ENCODE data around the gene PRDM15. TPM values are rescaled to one million over a fixed set of nuclear protein-coding genes. Genes with fewer than 3 reads are reported as not detected.

Gene PRDM15
- total and polyA plus RNA-seq, 2 experiments from 2014 or later = 2.3 to 4.2 TPM

- peak overlapping the region; percentile 100 for H3K4me3 ChIP-seq
- 0 to 1% methylated on average over 14 to 22 of the region's 65 CpGs for WGBS, 2 experiments (ENCODE audit: low coverage in 1 of 2, low lambda C conversion rate in 2 of 2, missing lambda C conversion rate in 2 of 2)
- no peaks in the 10 kb centered on the region for H3K9me2 ChIP-seq (ENCODE audit: insufficient read depth)
- H4K20me1 ChIP-seq (ENCODE audit: insufficient read depth) = no peaks in the 10 kb centered on the region
- peaks cover 20% of the 10 kb centered on the region for H3F3A ChIP-seq (ENCODE audit: insufficient read depth)
- H3K36me3 ChIP-seq (ENCODE audit: low read depth) = no peaks in the 10 kb centered on the region
- peak; percentile 94 for DNase-seq
- H3K4me2 ChIP-seq (ENCODE audit: unreplicated experiment) = no peak overlapping the region
- H2AFZ ChIP-seq = no peak overlapping the region
- TF ChIP-seq EZH2 (IDR thresholded peaks at IDR 0.05; ENCODE audit: insufficient read depth, poor library complexity, severe bottlenecking) (no peak), EZH2phosphoT487 (IDR thresholded peaks at IDR 0.05; ENCODE audit: insufficient read depth, low read depth) (no peak)
- H3K4me1 ChIP-seq (ENCODE audit: insufficient read depth) = peaks cover 14% of the 10 kb centered on the region
- H3K27ac ChIP-seq = peak overlapping the region; percentile 58; the same call in 1 of the 2 replicates
- H3K9ac ChIP-seq = peak overlapping the region; percentile 96
- no peaks in the 10 kb centered on the region for H3K9me3 ChIP-seq (ENCODE audit: low read depth)
- H3K27me3 ChIP-seq (replicated peaks; ENCODE audit: insufficient read depth) = no peaks in the 10 kb centered on the region
- in situ Hi-C loops (cut with MboI) = no loop called here
- peaks cover 36% of the 10 kb centered on the region for H3K79me2 ChIP-seq (ENCODE audit: insufficient read depth)
Measured at GRCh38 chr21:41878831-41879189, 334 bp downstream of the PRDM15 start.

GRCh38 chr21:41877901-41878830, 978 bp downstream of the PRDM15 start:
- Histone ChIP-seq H3K9me3 (ENCODE audit: low read depth) (no peaks in the 10 kb centered on the region), H3K36me3 (ENCODE audit: low read depth) (no peaks in the 10 kb centered on the region), H3K9ac (peak overlapping the region; percentile 96), H4K20me1 (ENCODE audit: insufficient read depth) (no peaks in the 10 kb centered on the region), H3K4me1 (ENCODE audit: insufficient read depth) (peaks cover 14% of the 10 kb centered on the region), H3F3A (ENCODE audit: insufficient read depth) (peaks cover 20% of the 10 kb centered on the region), H3K27me3 (replicated peaks; ENCODE audit: insufficient read depth) (no peaks in the 10 kb centered on the region), H2AFZ (peak overlapping the region; percentile 65), H3K27ac (peak overlapping the region; percentile 58), H3K4me3 (peak overlapping the region; percentile 100), H3K79me2 (ENCODE audit: insufficient read depth) (peaks cover 36% of the 10 kb centered on the region), H3K9me2 (ENCODE audit: insufficient read depth) (no peaks in the 10 kb centered on the region), H3K4me2 (ENCODE audit: unreplicated experiment) (peak overlapping the region; percentile 92)
- WGBS, 2 experiments (ENCODE audit: low coverage in 1 of 2, low lambda C conversion rate in 2 of 2, missing lambda C conversion rate in 2 of 2) = 1% methylated on average over 37 to 48 of the region's 48 CpGs
- peak; percentile 81 for DNase-seq
- no peak for TF ChIP-seq EZH2 (IDR thresholded peaks at IDR 0.05; ENCODE audit: insufficient read depth, poor library complexity, severe bottlenecking)
- TF ChIP-seq EZH2phosphoT487 (IDR thresholded peaks at IDR 0.05; ENCODE audit: insufficient read depth, low read depth) = no peak
- in situ Hi-C loops (cut with MboI) = no loop called here

GRCh38 chr21:41876928-41877652, 2.1 kb downstream of the PRDM15 start:
- H3K9me2 ChIP-seq (ENCODE audit: insufficient read depth) = no peaks in the 10 kb centered on the region
- no peaks in the 10 kb centered on the region for H4K20me1 ChIP-seq (ENCODE audit: insufficient read depth)
- H2AFZ ChIP-seq = peak overlapping the region; percentile 65
- H3K36me3 ChIP-seq (ENCODE audit: low read depth) = 0 out of 2 replicates have a peak, but pooled peaks cover 4% of the 10 kb centered on the region
- TF ChIP-seq EZH2 (IDR thresholded peaks at IDR 0.05; ENCODE audit: insufficient read depth, poor library complexity, severe bottlenecking) (no peak), EZH2phosphoT487 (IDR thresholded peaks at IDR 0.05; ENCODE audit: insufficient read depth, low read depth) (no peak)
- WGBS, 2 experiments (ENCODE audit: low coverage in 1 of 2, low lambda C conversion rate in 2 of 2, missing lambda C conversion rate in 2 of 2) = 70 to 71% methylated on average over 10 to 11 of the region's 11 CpGs
- no peaks in the 10 kb centered on the region for H3K9me3 ChIP-seq (ENCODE audit: low read depth)
- no peaks in the 10 kb centered on the region for H3K27me3 ChIP-seq (replicated peaks; ENCODE audit: insufficient read depth)
- peak overlapping the region; percentile 100 for H3K4me3 ChIP-seq
- H3F3A ChIP-seq (ENCODE audit: insufficient read depth) = peaks cover 18% of the 10 kb centered on the region
- H3K9ac ChIP-seq = peak overlapping the region; percentile 96
- peaks cover 14% of the 10 kb centered on the region for H3K4me1 ChIP-seq (ENCODE audit: insufficient read depth)
- H3K79me2 ChIP-seq (ENCODE audit: insufficient read depth) = peaks cover 36% of the 10 kb centered on the region
- no peak for DNase-seq
- peak overlapping the region; percentile 58 for H3K27ac ChIP-seq
- H3K4me2 ChIP-seq (ENCODE audit: unreplicated experiment) = peak overlapping the region; percentile 92
- in situ Hi-C loops (cut with MboI) = no loop called here

GRCh38 chr21:41876396-41876795, 2.7 kb downstream of the PRDM15 start:
- DNase-seq = no peak
- 89 to 91% methylated on average over 8 of the region's 8 CpGs for WGBS, 2 experiments (ENCODE audit: low coverage in 1 of 2, low lambda C conversion rate in 2 of 2, missing lambda C conversion rate in 2 of 2)
- Histone ChIP-seq H3K79me2 (ENCODE audit: insufficient read depth) (peaks cover 40% of the 10 kb centered on the region), H3K4me3 (no peak overlapping the region), H3K4me1 (ENCODE audit: insufficient read depth) (peaks cover 14% of the 10 kb centered on the region), H3F3A (ENCODE audit: insufficient read depth) (peaks cover 11% of the 10 kb centered on the region; the same call in 1 of the 2 replicates), H3K9me2 (ENCODE audit: insufficient read depth) (no peaks in the 10 kb centered on the region), H3K9ac (no peak overlapping the region), H3K4me2 (ENCODE audit: unreplicated experiment) (no peak overlapping the region), H3K27me3 (replicated peaks; ENCODE audit: insufficient read depth) (no peaks in the 10 kb centered on the region), H3K36me3 (ENCODE audit: low read depth) (0 out of 2 replicates have a peak, but pooled peaks cover 4% of the 10 kb centered on the region), H3K9me3 (ENCODE audit: low read depth) (no peaks in the 10 kb centered on the region), H3K27ac (no peak overlapping the region), H4K20me1 (ENCODE audit: insufficient read depth) (no peaks in the 10 kb centered on the region), H2AFZ (no peak overlapping the region)
- TF ChIP-seq EZH2phosphoT487 (IDR thresholded peaks at IDR 0.05; ENCODE audit: insufficient read depth, low read depth) (no peak), EZH2 (IDR thresholded peaks at IDR 0.05; ENCODE audit: insufficient read depth, poor library complexity, severe bottlenecking) (no peak)
- in situ Hi-C loops (cut with MboI) = no loop called here
